MM.1S (cell line): ENCODE data around the gene IGSF6.

Experiments
- CTCF ChIP-seq: fragments of 300-600 bp; sonication (generic); IDR thresholded peaks from 2 replicates; pipeline ENCODE4 v1.5.1; 2016; ENCODE audit warnings: antibody characterized with exemption, low read length, mixed read lengths
- EZH2 ChIP-seq: fragments of 300-600 bp; sonication (generic); optimal IDR thresholded peaks from 2 replicates; pipeline ENCODE3; 2017; ENCODE audit warnings: low read depth, mild to moderate bottlenecking, antibody characterized with exemption, low read length, mixed read lengths
- EZH2phosphoT487 ChIP-seq: fragments of 300-600 bp; sonication (generic); IDR thresholded peaks from 2 replicates; pipeline ENCODE4 v1.6.1; 2018; ENCODE audit warnings: antibody characterized with exemption, low read length

GRCh38 chr16:21684199-21684598 is 31.8 kb upstream of the IGSF6 start:
- TF ChIP-seq CTCF (peak; percentile 50), EZH2 (no peak), EZH2phosphoT487 (no peak)
